Testis (tissue), 3 donors: ENCODE results near the gene MZT2A. TPM values are rescaled to one million over a fixed set of nuclear protein-coding genes. Genes with fewer than 3 reads are reported as not detected.
"Not testable (repeated sequence)": the region's sequence is repeated elsewhere in the genome, so short reads cannot be mapped to it uniquely, and the experiment has no call there.

Source experiments
- DNase-seq: peaks from one replicate; pipeline ENCODE4 v3.0.0-alpha.2; 2019
- H3K27ac ChIP-seq, 2 donors: fragments of 200-600 bp; sonication (generic); one replicate each; pipeline ENCODE4 v1.5.1; 2019
- H3K27me3 ChIP-seq: fragments of 200-600 bp; sonication (generic); one replicate; pipeline ENCODE4 v1.5.1; 2019
- H3K36me3 ChIP-seq: fragments of 200-600 bp; sonication (generic); one replicate; pipeline ENCODE4 v1.5.1; 2017; ENCODE audit warnings: low read depth; ENCODE audit errors: missing control alignments
- H3K4me1 ChIP-seq: fragments of 200-600 bp; sonication (generic); one replicate; pipeline ENCODE4 v1.5.1; 2019
- H3K4me3 ChIP-seq, 2 donors: fragments of 200-600 bp; sonication (generic); one replicate each; pipeline ENCODE4 v1.5.1; 2017 to 2019
- H3K9me3 ChIP-seq: fragments of 200-600 bp; sonication (generic); one replicate; pipeline ENCODE4 v1.5.1; 2017
- CTCF ChIP-seq, 3 experiments: fragments of 450-650 bp in 2 of 3; fragments of 200-600 bp in 1 of 3; sonication (generic) in 1 of 3; IDR thresholded peaks; one replicate each; pipeline ENCODE4 v1.5.1; 2016 to 2019; ENCODE audit warnings: antibody characterized with exemption in 3 of 3, mild to moderate bottlenecking in 2 of 3, moderate library complexity in 1 of 3
- POLR2A ChIP-seq: fragments of 450-650 bp; IDR thresholded peaks from one replicate; pipeline ENCODE4 v1.6.1; 2017; ENCODE audit warnings: antibody characterized with exemption, mild to moderate bottlenecking, moderate library complexity
- WGBS, 2 donors: methylation state at CpG; one replicate each; pipeline ENCODE4 v1.1.5; 2018; 5-methylcytosine and 5-hydroxymethylcytosine counted together
- intact Hi-C: fragments of 100-400 bp; cut with DNase I; formaldehyde crosslinking; loops from one replicate; pipeline ENCODE4 v1.15.1; 2023; ENCODE audit warnings: low total_unique reads
- microRNA-seq, 2 donors: library from miRNA; unstranded; fragments of <30 nt; microRNA quantifications; one replicate each; pipeline ENCODE4, GENCODE V29; 2016; ENCODE audit warnings: borderline number of aligned reads in 2 of 2, borderline replicate concordance in 1 of 2
- polyA plus RNA-seq: library from polyadenylated mRNA; stranded (reverse); fragments of 350-450 nt; fragmentation: Illumina TruSeq; extraction: RNeasy Lipid Tissue Mini Kit (QIAGEN cat#74804); gene quantifications from one replicate; pipeline ENCODE4 v1.2.3, GENCODE V29; 2014; ENCODE audit warnings: low read depth, low replicate concordance; ENCODE audit not compliant: insufficient read depth
- total RNA-seq, 2 donors: library from RNA; depleted of rRNA; stranded (reverse); fragments of >200 nt; gene quantifications; one replicate each; pipeline ENCODE4 v1.2.3, GENCODE V29; 2016

MZT2A gene
- total and polyA plus RNA-seq, 3 donors from 2014 or later = 67.3 to 113 (median 86.8) TPM

GRCh38 chr2:131454914-131455313 lies 37.3 kb downstream of the MZT2A start:
- H3K4me3 ChIP-seq, intact Hi-C loops, H3K27ac ChIP-seq, H3K9me3 ChIP-seq, DNase-seq, H3K36me3 ChIP-seq, H3K27me3 ChIP-seq, H3K4me1 ChIP-seq: not testable (repeated sequence)
- 45 to 60% methylated on average over 1 to 2 of the region's 2 CpGs for WGBS, 2 donors

DNA sequence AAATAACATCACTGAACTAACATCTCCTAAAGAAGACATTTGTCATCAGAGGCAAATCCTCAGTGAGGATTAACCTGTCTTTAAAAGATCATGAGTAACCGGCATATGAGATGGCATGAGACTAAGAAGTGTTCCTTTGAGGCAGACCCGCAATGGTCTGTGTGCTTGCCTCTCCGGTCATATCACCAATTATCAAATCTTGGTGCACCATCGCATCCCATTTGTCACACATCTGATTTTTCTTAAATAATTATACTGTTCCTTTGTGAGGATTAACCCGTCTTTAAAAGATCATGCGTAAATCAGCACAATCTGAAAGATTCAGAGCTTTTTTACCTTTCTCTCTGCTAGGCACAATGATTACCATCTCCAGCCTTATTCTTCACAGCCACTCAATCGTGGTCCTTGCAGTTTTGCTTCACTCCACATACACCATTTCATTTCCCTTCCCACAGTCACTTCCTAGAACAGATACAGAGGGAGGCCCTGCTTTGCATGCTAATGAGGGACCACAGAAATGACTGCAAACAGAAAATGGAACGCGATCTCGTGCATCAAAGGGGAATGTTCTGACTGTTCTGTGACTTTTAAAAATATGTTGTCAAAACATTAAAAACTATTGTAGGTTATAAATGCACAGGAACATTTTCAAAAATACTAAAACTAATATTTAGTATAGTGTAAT lies 40.8 kb downstream of the MZT2A start:
- H3K9me3 ChIP-seq, intact Hi-C loops, DNase-seq, H3K36me3 ChIP-seq, H3K4me3 ChIP-seq, H3K27me3 ChIP-seq, H3K27ac ChIP-seq, H3K4me1 ChIP-seq: not testable (repeated sequence)
- 66 to 74% methylated on average over 10 of the region's 10 CpGs for WGBS, 2 donors

GRCh38 chr2:131447981-131448380 lies 44.2 kb downstream of the MZT2A start:
- 91 to 95% methylated on average over 8 to 9 of the region's 9 CpGs for WGBS, 2 donors
- H3K4me1 ChIP-seq, intact Hi-C loops, H3K9me3 ChIP-seq, H3K36me3 ChIP-seq, H3K27ac ChIP-seq, H3K27me3 ChIP-seq, DNase-seq, H3K4me3 ChIP-seq: not testable (repeated sequence)

GRCh38 chr2:131445896-131446295 lies 46.3 kb downstream of the MZT2A start:
- H3K4me1 ChIP-seq = no peaks in the 10 kb centered on the region
- no peaks in the 10 kb centered on the region for H3K9me3 ChIP-seq
- no peak overlapping the region for H3K27ac ChIP-seq
- intact Hi-C loops = no loop called here
- no peaks in the 10 kb centered on the region for H3K36me3 ChIP-seq
- no peaks in the 10 kb centered on the region for H3K27me3 ChIP-seq
- H3K4me3 ChIP-seq = no peak overlapping the region
- WGBS, 2 donors = 68 to 76% methylated on average over 13 to 19 of the region's 19 CpGs
- TF ChIP-seq POLR2A = no peak
- no peak for TF ChIP-seq CTCF (IDR thresholded peaks at IDR 0.05)
- no peak for DNase-seq

GRCh38 chr2:131445515-131445797 lies 46.7 kb downstream of the MZT2A start:
- H3K4me1 ChIP-seq, H3K36me3 ChIP-seq, H3K27me3 ChIP-seq, DNase-seq, intact Hi-C loops, H3K9me3 ChIP-seq, H3K27ac ChIP-seq: not testable (repeated sequence)
- H3K4me3 ChIP-seq = peak overlapping the region; percentile 21 to 44
- 92% methylated on average over 14 of the region's 21 CpGs; no CpG with 5 or more reads in 1 of the 2 donors for WGBS, 2 donors

GRCh38 chr2:131444736-131445514 lies 47.3 kb downstream of the MZT2A start:
- WGBS, 2 donors = 79 to 92% methylated on average over 5 to 79 of the region's 90 CpGs
- H3K9me3 ChIP-seq, H3K27ac ChIP-seq, H3K27me3 ChIP-seq, H3K36me3 ChIP-seq, H3K4me1 ChIP-seq, intact Hi-C loops: not testable (repeated sequence)
- DNase-seq = peak; percentile 70
- peak overlapping the region; percentile 21 to 44 for H3K4me3 ChIP-seq

DNA sequence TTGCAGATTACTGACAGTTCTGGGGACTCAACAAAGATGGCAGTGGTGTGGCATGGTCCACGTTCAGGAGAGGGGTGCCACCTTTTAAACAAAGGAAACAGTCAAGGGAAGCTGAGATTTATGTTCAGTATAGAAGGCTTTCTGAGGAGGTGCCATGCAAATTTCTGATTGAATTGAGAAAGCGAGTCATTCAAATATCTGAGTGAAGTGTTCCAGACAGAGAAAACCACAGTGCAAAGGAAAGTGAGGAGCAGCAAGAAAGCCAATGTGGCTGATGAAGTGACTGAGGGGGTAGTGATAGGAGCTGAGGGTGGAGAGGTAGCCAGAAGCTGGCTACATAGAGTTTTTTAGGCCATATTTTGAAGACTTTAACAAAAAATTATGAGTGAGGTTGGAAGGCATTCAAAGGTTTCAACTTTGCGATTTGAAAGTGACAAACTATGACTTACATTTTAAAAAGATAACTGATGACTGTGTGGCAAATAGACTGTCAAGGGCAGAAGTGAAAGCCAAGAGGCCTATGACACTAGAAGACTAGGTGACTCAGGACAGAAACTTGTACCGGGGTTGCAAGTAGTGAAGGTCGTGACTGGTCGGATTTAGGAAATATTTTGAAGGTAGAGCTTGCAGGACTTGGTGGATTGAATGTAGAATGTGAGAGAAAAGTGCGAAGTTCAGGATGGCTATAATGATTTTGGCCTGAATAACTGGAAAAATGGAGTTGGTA lies 51.3 kb downstream of the MZT2A start:
- DNase-seq, H3K9me3 ChIP-seq, H3K27ac ChIP-seq, intact Hi-C loops, H3K4me3 ChIP-seq, H3K36me3 ChIP-seq, H3K27me3 ChIP-seq, H3K4me1 ChIP-seq: not testable (repeated sequence)
- 82% methylated on average over 7 of the region's 7 CpGs for WGBS, 2 donors

Small RNAs within 50 kb of the gene (microRNA-seq; reads per million reads assigned to microRNA genes)
- 0 to 0.70 reads per million in 2 donors for gene MIR4784

Other genes with a start within 250 kb of the MZT2A start
- 1 to 10 TPM; 1.7 to 2.5 TPM for gene RAB6D, start 128.2 kb downstream of the MZT2A start, total RNA-seq
- 1.3 TPM for gene RAB6D, start 128.2 kb downstream of the MZT2A start, polyA plus RNA-seq
- 100 to 1,000 TPM; 238 to 270 TPM for gene TUBA3D, start 16.3 kb downstream of the MZT2A start, total RNA-seq
- 516 TPM for gene TUBA3D, start 16.3 kb downstream of the MZT2A start, polyA plus RNA-seq
- gene CCDC74A, start 35.5 kb upstream of the MZT2A start, total RNA-seq = 100 to 1,000 TPM; 165 to 176 TPM
- 124 TPM for gene CCDC74A, start 35.5 kb upstream of the MZT2A start, polyA plus RNA-seq